ENCODE measurements around the gene KIAA0232. TPM values are rescaled to one million over a fixed set of nuclear protein-coding genes. Genes with fewer than 3 reads are reported as not detected.
"Not testable (repeated sequence)": the region's sequence is repeated elsewhere in the genome, so short reads cannot be mapped to it uniquely, and the experiment has no call there.

The KIAA0232 gene
- total RNA-seq, 4 donors from 2014 or later: 39.1 to 66.4 (median 60.4) TPM

- H3K36me3 ChIP-seq: no peaks in the 10 kb centered on the region
- H3K27me3 ChIP-seq: no peaks in the 10 kb centered on the region
- peak overlapping the region; percentile 84 to 100 (median 98) for H3K27ac ChIP-seq
- TF ChIP-seq POLR2A (IDR thresholded peaks at IDR 0.05): no peak
- TF ChIP-seq, protein P1, sequence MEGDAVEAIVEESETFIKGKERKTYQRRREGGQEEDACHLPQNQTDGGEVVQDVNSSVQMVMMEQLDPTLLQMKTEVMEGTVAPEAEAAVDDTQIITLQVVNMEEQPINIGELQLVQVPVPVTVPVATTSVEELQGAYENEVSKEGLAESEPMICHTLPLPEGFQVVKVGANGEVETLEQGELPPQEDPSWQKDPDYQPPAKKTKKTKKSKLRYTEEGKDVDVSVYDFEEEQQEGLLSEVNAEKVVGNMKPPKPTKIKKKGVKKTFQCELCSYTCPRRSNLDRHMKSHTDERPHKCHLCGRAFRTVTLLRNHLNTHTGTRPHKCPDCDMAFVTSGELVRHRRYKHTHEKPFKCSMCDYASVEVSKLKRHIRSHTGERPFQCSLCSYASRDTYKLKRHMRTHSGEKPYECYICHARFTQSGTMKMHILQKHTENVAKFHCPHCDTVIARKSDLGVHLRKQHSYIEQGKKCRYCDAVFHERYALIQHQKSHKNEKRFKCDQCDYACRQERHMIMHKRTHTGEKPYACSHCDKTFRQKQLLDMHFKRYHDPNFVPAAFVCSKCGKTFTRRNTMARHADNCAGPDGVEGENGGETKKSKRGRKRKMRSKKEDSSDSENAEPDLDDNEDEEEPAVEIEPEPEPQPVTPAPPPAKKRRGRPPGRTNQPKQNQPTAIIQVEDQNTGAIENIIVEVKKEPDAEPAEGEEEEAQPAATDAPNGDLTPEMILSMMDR (IDR thresholded peaks at IDR 0.05 in 4 of 5, conservative IDR thresholded peaks at IDR 0.05 in 1 of 5): no peak
- ATAC-seq (peak; percentile 64 to 65), DNase-seq (peak; percentile 67 to 80)
- in situ Hi-C loops (cut with MboI; ENCODE audit: low sequenced_read_pairs in 4 of 4): loop anchor here in 1 of 4 donors (10.0 kb wide), 1 partner anchor 67 kb away; no protein-coding TSS in a partner anchor
- H3K9me3 ChIP-seq: no peaks in the 10 kb centered on the region
- peaks cover 54 to 71% of the 10 kb centered on the region in 2 donors for H3K4me1 ChIP-seq
- intact Hi-C loops (cut with DNase I; ENCODE audit: low total_unique reads): no loop called here
- no peak overlapping the region for H3K4me3 ChIP-seq
Observed at GRCh38 chr4:6788123-6788522, 5.6 kb downstream of the KIAA0232 start.

DNA sequence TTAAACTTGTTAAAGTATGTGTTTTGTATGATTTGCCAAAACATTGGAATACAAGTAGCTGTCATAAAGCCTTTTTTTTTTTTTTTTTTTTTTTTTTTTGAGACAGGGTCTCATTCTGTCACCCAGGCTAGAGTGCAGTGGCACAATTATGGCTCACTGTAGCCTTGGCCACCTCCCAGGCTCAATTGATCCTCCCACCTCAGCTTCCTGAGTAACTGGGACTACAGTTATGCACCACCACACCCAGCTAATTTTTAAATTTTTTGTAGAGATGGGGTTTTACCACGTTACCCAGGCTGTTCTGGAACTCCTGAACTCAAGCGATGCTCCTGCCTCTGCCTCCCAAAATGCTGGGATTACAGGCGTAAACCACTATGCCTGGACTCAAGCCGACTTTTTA, 8.7 kb downstream of the KIAA0232 start:
- Histone ChIP-seq H3K4me1 (peaks cover 33 to 64% of the 10 kb centered on the region in 2 donors), H3K27ac (peak overlapping the region in 1 of 4 donors; percentile 96)
- H3K4me3 ChIP-seq; H3K36me3 ChIP-seq; in situ Hi-C loops (cut with MboI; ENCODE audit: low sequenced_read_pairs in 4 of 4); DNase-seq; H3K9me3 ChIP-seq; ATAC-seq; H3K27me3 ChIP-seq; intact Hi-C loops (cut with DNase I; ENCODE audit: low total_unique reads): not testable (repeated sequence)

DNA sequence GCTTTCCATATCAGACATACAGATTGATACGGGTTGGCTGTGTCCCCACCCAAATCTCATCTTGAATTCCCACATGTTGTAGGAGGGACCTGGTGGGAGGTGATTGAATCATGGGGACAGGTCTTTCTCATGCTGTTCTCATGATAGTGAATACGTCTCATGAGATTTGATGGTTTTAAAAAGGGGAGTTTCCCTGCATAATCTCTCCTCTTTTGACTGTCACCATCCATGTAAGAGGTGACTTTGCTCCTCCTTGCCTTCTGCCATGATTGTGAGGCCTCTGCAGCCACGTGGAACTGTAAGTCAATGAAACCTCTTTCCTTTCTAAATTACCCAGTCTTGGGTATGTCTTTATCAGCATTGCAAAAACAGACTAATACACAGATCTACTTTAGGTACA, 9.3 kb downstream of the KIAA0232 start:
- in situ Hi-C loops (cut with MboI; ENCODE audit: low sequenced_read_pairs in 4 of 4); H3K27me3 ChIP-seq; H3K27ac ChIP-seq; DNase-seq; intact Hi-C loops (cut with DNase I; ENCODE audit: low total_unique reads); H3K4me3 ChIP-seq; H3K9me3 ChIP-seq; ATAC-seq; H3K36me3 ChIP-seq: not testable (repeated sequence)
- peaks cover 31 to 64% of the 10 kb centered on the region in 2 donors for H3K4me1 ChIP-seq

DNA sequence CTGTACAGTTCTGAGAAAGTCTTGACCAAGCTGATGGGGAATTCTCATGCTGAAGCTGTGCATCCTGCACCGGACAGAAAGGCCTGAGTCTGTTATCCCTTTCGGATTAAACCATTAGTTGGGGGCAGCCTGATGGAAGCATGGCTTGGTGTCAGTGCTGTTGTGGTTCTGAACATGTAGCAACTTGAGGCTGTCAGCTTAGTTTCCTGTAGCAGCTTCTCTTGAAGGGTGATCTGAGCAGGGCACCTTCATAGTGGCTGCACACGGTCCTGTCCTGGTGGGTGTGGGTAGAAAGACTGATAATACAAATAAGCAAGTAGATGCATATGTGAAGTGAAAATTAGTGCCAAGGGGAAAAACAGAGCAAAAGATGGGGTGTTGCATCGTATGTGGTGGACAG, 11.7 kb downstream of the KIAA0232 start:
- H3K4me1 ChIP-seq: peaks cover 22 to 56% of the 10 kb centered on the region in 2 donors
- H3K36me3 ChIP-seq: no peaks in the 10 kb centered on the region
- TF ChIP-seq, protein P1 (IDR thresholded peaks at IDR 0.05 in 4 of 5, conservative IDR thresholded peaks at IDR 0.05 in 1 of 5): no peak
- TF ChIP-seq POLR2A (IDR thresholded peaks at IDR 0.05): no peak
- in situ Hi-C loops (cut with MboI; ENCODE audit: low sequenced_read_pairs in 4 of 4) (no loop called here), intact Hi-C loops (cut with DNase I; ENCODE audit: low total_unique reads) (no loop called here)
- no peak overlapping the region for H3K27ac ChIP-seq
- H3K27me3 ChIP-seq: no peaks in the 10 kb centered on the region
- no peak for ATAC-seq
- H3K4me3 ChIP-seq: no peak overlapping the region
- H3K9me3 ChIP-seq: no peaks in the 10 kb centered on the region
- DNase-seq: no peak

GRCh38 chr4:6795821-6796220, 13.3 kb downstream of the KIAA0232 start:
- intact Hi-C loops (cut with DNase I; ENCODE audit: low total_unique reads) (no loop called here), in situ Hi-C loops (cut with MboI; ENCODE audit: low sequenced_read_pairs in 4 of 4) (no loop called here)
- Histone ChIP-seq H3K4me3 (no peak overlapping the region), H3K27ac (peak overlapping the region in 1 of 4 donors; percentile 64), H3K9me3 (no peaks in the 10 kb centered on the region), H3K36me3 (no peaks in the 10 kb centered on the region), H3K27me3 (no peaks in the 10 kb centered on the region), H3K4me1 (peaks cover 16 to 54% of the 10 kb centered on the region in 2 donors)
- ATAC-seq: no peak
- DNase-seq: no peak
- no peak for TF ChIP-seq POLR2A (IDR thresholded peaks at IDR 0.05)
- TF ChIP-seq, protein P1 (IDR thresholded peaks at IDR 0.05 in 4 of 5, conservative IDR thresholded peaks at IDR 0.05 in 1 of 5): no peak

GRCh38 chr4:6797368-6797767, 14.8 kb downstream of the KIAA0232 start:
- ATAC-seq; DNase-seq; H3K9me3 ChIP-seq; in situ Hi-C loops (cut with MboI; ENCODE audit: low sequenced_read_pairs in 4 of 4); H3K4me3 ChIP-seq; H3K27me3 ChIP-seq; intact Hi-C loops (cut with DNase I; ENCODE audit: low total_unique reads); H3K36me3 ChIP-seq: not testable (repeated sequence)
- H3K27ac ChIP-seq: peak overlapping the region; percentile 18 to 64 (median 34)
- H3K4me1 ChIP-seq: peaks cover 28 to 53% of the 10 kb centered on the region in 2 donors
